Measurements from ENCODE around the gene CRHR1. TPM values are rescaled to one million over a fixed set of nuclear protein-coding genes. Genes with fewer than 3 reads are reported as not detected.

CRHR1 gene
- polyA plus RNA-seq, 1 of the 3 experiments (the other 2 are of a cell fraction): 0.13 TPM

DNA sequence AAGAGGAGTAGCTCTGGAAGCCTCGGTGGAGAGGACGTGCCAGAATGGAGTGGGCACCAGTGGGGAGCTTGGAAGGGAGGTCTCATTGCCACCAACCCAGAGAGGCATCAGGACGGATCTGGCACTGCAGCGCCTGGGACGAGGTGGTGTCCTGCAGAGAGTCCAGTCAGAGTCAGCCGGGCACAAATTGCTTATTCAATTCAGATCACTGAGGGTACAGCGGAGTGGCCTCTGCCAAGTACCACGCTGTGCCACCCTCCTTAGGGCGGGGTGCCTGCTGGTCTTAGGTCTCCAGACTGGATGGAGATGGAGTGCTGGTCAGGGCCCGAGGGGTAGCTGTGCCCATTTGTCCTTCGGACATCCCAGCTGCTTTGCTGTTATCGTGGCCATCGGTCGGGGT is 41.7 kb downstream of the CRHR1 start:
- Histone ChIP-seq H3K4me3 (ENCODE audit: low read depth in 2 of 2, low read length in 1 of 2) (no peak overlapping the region), H3K36me3 (replicated peaks in 1 of 2; ENCODE audit: control insufficient read depth in 1 of 2, insufficient read depth in 2 of 2, low read length in 1 of 2) (no peaks in the 10 kb centered on the region), H3K27ac (ENCODE audit: low read depth in 2 of 2, low read length in 1 of 2) (peak overlapping the region in 1 of 2 experiments; percentile 69; a peak in 2 of 4 replicates), H3K9ac (no peak overlapping the region), H3K9me3 (no peaks in the 10 kb centered on the region), H3K27me3 (ENCODE audit: insufficient read depth) (no peaks in the 10 kb centered on the region), H4K20me1 (ENCODE audit: insufficient read depth) (no peaks in the 10 kb centered on the region), H3K79me2 (ENCODE audit: insufficient read depth) (no peaks in the 10 kb centered on the region), H3K9me2 (no peaks in the 10 kb centered on the region), H3K4me1 (ENCODE audit: control insufficient read depth in 1 of 2, insufficient read depth in 2 of 2, low read depth in 1 of 2, low read length in 1 of 2) (peaks cover 0 to 62% of the 10 kb centered on the region in 2 experiments; a peak in 3 of 4 replicates), H3K4me2 (no peak overlapping the region), H3F3A (replicated peaks; ENCODE audit: insufficient read depth) (no peaks in the 10 kb centered on the region), H2AFZ (ENCODE audit: low read depth) (no peak overlapping the region)
- WGBS (ENCODE audit: low lambda C conversion rate): 62% methylated on average over 11 of the region's 14 CpGs
- ChIA-PET CTCF (interaction anchor here (0.9 to 18.6 kb wide), 10 partner anchors 9 to 185 kb away, joined by 3 to 327 read pairs (median 4); partner anchors contain the start of genes CRHR1 and SPPL2C), POLR2A (interaction anchor here (0.5 kb wide), 1 partner anchor 88 kb away, joined by 4 read pairs; no protein-coding TSS in a partner anchor)
- TF ChIP-seq MXI1 (IDR thresholded peaks at IDR 0.05; ENCODE audit: low read depth, low read length): no peak
- no peak for TF ChIP-seq NRF1 (IDR thresholded peaks at IDR 0.05; ENCODE audit: low read depth, low read length)
- TF ChIP-seq, protein P1, sequence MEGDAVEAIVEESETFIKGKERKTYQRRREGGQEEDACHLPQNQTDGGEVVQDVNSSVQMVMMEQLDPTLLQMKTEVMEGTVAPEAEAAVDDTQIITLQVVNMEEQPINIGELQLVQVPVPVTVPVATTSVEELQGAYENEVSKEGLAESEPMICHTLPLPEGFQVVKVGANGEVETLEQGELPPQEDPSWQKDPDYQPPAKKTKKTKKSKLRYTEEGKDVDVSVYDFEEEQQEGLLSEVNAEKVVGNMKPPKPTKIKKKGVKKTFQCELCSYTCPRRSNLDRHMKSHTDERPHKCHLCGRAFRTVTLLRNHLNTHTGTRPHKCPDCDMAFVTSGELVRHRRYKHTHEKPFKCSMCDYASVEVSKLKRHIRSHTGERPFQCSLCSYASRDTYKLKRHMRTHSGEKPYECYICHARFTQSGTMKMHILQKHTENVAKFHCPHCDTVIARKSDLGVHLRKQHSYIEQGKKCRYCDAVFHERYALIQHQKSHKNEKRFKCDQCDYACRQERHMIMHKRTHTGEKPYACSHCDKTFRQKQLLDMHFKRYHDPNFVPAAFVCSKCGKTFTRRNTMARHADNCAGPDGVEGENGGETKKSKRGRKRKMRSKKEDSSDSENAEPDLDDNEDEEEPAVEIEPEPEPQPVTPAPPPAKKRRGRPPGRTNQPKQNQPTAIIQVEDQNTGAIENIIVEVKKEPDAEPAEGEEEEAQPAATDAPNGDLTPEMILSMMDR (IDR thresholded peaks at IDR 0.05): no peak
- no peak for TF ChIP-seq TEAD4 (IDR thresholded peaks at IDR 0.05; ENCODE audit: borderline replicate concordance, insufficient read depth)
- TF ChIP-seq SIN3A (IDR thresholded peaks at IDR 0.05; ENCODE audit: borderline replicate concordance, low read depth, low read length): no peak
- TF ChIP-seq, protein P2, sequence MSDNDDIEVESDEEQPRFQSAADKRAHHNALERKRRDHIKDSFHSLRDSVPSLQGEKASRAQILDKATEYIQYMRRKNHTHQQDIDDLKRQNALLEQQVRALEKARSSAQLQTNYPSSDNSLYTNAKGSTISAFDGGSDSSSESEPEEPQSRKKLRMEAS (IDR thresholded peaks at IDR 0.05; ENCODE audit: low read depth): no peak
- TF ChIP-seq SMC3 (IDR thresholded peaks at IDR 0.05; ENCODE audit: low read depth, low read length): no peak
- TF ChIP-seq MEF2A (IDR thresholded peaks at IDR 0.05; ENCODE audit: borderline replicate concordance, low read depth): no peak
- no peak for TF ChIP-seq FOXM1 (IDR thresholded peaks at IDR 0.05; ENCODE audit: low read depth)
- no peak for TF ChIP-seq POLR2AphosphoS5 (IDR thresholded peaks at IDR 0.05; ENCODE audit: low read depth, low read length)
- TF ChIP-seq, protein P3, sequence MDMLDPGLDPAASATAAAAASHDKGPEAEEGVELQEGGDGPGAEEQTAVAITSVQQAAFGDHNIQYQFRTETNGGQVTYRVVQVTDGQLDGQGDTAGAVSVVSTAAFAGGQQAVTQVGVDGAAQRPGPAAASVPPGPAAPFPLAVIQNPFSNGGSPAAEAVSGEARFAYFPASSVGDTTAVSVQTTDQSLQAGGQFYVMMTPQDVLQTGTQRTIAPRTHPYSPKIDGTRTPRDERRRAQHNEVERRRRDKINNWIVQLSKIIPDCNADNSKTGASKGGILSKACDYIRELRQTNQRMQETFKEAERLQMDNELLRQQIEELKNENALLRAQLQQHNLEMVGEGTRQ (IDR thresholded peaks at IDR 0.05; ENCODE audit: borderline replicate concordance, low read depth, low read length): no peak
- no peak for TF ChIP-seq RCOR1 (IDR thresholded peaks at IDR 0.05; ENCODE audit: low read length)
- no peak for TF ChIP-seq NFIC (IDR thresholded peaks at IDR 0.05; ENCODE audit: borderline replicate concordance)
- TF ChIP-seq ELF1 (IDR thresholded peaks at IDR 0.05): no peak
- TF ChIP-seq JUND (IDR thresholded peaks at IDR 0.05): no peak
- no peak for TF ChIP-seq YY1 (IDR thresholded peaks at IDR 0.05; ENCODE audit: low read depth)
- TF ChIP-seq, protein P4, sequence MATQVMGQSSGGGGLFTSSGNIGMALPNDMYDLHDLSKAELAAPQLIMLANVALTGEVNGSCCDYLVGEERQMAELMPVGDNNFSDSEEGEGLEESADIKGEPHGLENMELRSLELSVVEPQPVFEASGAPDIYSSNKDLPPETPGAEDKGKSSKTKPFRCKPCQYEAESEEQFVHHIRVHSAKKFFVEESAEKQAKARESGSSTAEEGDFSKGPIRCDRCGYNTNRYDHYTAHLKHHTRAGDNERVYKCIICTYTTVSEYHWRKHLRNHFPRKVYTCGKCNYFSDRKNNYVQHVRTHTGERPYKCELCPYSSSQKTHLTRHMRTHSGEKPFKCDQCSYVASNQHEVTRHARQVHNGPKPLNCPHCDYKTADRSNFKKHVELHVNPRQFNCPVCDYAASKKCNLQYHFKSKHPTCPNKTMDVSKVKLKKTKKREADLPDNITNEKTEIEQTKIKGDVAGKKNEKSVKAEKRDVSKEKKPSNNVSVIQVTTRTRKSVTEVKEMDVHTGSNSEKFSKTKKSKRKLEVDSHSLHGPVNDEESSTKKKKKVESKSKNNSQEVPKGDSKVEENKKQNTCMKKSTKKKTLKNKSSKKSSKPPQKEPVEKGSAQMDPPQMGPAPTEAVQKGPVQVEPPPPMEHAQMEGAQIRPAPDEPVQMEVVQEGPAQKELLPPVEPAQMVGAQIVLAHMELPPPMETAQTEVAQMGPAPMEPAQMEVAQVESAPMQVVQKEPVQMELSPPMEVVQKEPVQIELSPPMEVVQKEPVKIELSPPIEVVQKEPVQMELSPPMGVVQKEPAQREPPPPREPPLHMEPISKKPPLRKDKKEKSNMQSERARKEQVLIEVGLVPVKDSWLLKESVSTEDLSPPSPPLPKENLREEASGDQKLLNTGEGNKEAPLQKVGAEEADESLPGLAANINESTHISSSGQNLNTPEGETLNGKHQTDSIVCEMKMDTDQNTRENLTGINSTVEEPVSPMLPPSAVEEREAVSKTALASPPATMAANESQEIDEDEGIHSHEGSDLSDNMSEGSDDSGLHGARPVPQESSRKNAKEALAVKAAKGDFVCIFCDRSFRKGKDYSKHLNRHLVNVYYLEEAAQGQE (IDR thresholded peaks at IDR 0.05; ENCODE audit: low read depth, low read length): no peak
- no peak for TF ChIP-seq RFX5 (IDR thresholded peaks at IDR 0.05; ENCODE audit: low read length)
- TF ChIP-seq RXRA (IDR thresholded peaks at IDR 0.05; ENCODE audit: borderline replicate concordance, low read depth): no peak
- no peak for TF ChIP-seq GATA2 (CRISPR knock-in tag; IDR thresholded peaks at IDR 0.05)
- DNase-seq: no peak

All from SK-N-SH (cell line).